ENCODE data around the gene TTC28. TPM values are rescaled to one million over a fixed set of nuclear protein-coding genes. Genes with fewer than 3 reads are reported as not detected.

TTC28 gene
- total and polyA plus RNA-seq, 2 donors (not counting 3 experiments of a cell fraction or from before 2014, with no cell fraction given): 16.5 to 51.1 TPM

DNA sequence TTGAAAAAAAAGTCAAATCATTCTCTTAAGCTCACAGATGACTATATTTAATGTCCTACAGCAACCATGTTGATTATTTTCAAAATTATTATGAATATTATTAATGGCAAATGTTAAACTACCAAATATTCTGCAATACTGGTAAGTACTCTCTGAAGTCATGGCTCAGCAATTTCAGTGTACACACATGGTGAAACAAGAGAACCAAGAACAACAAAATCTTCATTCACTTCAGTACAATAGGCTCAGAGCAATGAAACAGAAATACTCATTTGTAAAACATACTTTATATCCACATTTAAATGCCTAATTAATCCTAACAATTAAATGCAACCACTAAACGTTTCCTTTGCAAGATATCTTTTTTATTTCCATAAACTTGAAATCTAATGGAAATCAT is 347.2 kb downstream of the TTC28 start:
- Histone ChIP-seq H3K79me2 (ENCODE audit: control insufficient read depth, insufficient read depth, low read length) (no peaks in the 10 kb centered on the region), H3K4me2 (ENCODE audit: insufficient read depth, low read length) (no peak overlapping the region), H3K27me3 (ENCODE audit: control insufficient read depth in 2 of 2, insufficient read depth in 2 of 2, low read length in 2 of 2) (no peaks in the 10 kb centered on the region), H3K36me3 (ENCODE audit: control insufficient read depth in 2 of 2, extremely low read depth in 1 of 2, insufficient read depth in 2 of 2, low read length in 2 of 2) (no peaks in the 10 kb centered on the region), H3K9ac (replicated peaks; ENCODE audit: extremely low read depth, insufficient read depth, low read length) (no peak overlapping the region), H3K9me3 (replicated peaks; ENCODE audit: control insufficient read depth, insufficient read depth, low read length) (no peaks in the 10 kb centered on the region), H4K20me1 (replicated peaks; ENCODE audit: control insufficient read depth, extremely low read depth, insufficient read depth, low read length) (peaks cover 4% of the 10 kb centered on the region), H3K4me3 (replicated peaks in 1 of 3; ENCODE audit: insufficient read depth in 1 of 3, low read depth in 1 of 3, low read length in 3 of 3) (no peak overlapping the region), H3K9me1 (replicated peaks; ENCODE audit: control insufficient read depth, extremely low read depth, insufficient read depth, low read length) (no peaks in the 10 kb centered on the region), H3K4me1 (ENCODE audit: control insufficient read depth, extremely low read depth, insufficient read depth, low read length) (no peaks in the 10 kb centered on the region), H3K27ac (ENCODE audit: insufficient read depth, low read depth, low read length) (no peak overlapping the region), H2AFZ (ENCODE audit: low read depth, low read length) (no peak overlapping the region)
- no peak for TF ChIP-seq GATA2 (IDR thresholded peaks at IDR 0.05; ENCODE audit: insufficient read depth, insufficient read length, low read depth, low read length)
- no peak for TF ChIP-seq FOS (IDR thresholded peaks at IDR 0.05; ENCODE audit: borderline replicate concordance, insufficient read depth, low read length)
- no peak for TF ChIP-seq JUN (IDR thresholded peaks at IDR 0.05; ENCODE audit: borderline replicate concordance, insufficient read depth, insufficient read length, low read depth)
- TF ChIP-seq MYC (IDR thresholded peaks at IDR 0.05; ENCODE audit: low read depth, low read length): no peak
- TF ChIP-seq, protein P1, sequence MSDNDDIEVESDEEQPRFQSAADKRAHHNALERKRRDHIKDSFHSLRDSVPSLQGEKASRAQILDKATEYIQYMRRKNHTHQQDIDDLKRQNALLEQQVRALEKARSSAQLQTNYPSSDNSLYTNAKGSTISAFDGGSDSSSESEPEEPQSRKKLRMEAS (IDR thresholded peaks at IDR 0.05; ENCODE audit: insufficient read depth, insufficient read length): no peak
- no peak for TF ChIP-seq POLR2AphosphoS5 (IDR thresholded peaks at IDR 0.05; ENCODE audit: insufficient read depth, low read depth, low read length)
- TF ChIP-seq EZH2 (IDR thresholded peaks at IDR 0.05; ENCODE audit: borderline replicate concordance, low read depth, low read length, severe bottlenecking): no peak
- TF ChIP-seq, protein P2, sequence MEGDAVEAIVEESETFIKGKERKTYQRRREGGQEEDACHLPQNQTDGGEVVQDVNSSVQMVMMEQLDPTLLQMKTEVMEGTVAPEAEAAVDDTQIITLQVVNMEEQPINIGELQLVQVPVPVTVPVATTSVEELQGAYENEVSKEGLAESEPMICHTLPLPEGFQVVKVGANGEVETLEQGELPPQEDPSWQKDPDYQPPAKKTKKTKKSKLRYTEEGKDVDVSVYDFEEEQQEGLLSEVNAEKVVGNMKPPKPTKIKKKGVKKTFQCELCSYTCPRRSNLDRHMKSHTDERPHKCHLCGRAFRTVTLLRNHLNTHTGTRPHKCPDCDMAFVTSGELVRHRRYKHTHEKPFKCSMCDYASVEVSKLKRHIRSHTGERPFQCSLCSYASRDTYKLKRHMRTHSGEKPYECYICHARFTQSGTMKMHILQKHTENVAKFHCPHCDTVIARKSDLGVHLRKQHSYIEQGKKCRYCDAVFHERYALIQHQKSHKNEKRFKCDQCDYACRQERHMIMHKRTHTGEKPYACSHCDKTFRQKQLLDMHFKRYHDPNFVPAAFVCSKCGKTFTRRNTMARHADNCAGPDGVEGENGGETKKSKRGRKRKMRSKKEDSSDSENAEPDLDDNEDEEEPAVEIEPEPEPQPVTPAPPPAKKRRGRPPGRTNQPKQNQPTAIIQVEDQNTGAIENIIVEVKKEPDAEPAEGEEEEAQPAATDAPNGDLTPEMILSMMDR (IDR thresholded peaks at IDR 0.05; ENCODE audit: extremely low read depth in 1 of 2, insufficient read depth in 1 of 2, low read depth in 1 of 2, low read length in 2 of 2): no peak
- no peak for TF ChIP-seq POLR2A (IDR thresholded peaks at IDR 0.05; ENCODE audit: low read depth, low read length)
- no TSS peak for BruUV-seq (replicated peaks)
- POLR2A ChIA-PET: no interaction called here
- CTCF ChIA-PET: interaction anchor here (1.2 to 1.6 kb wide), 5 partner anchors 9 to 312 kb away, joined by 3 to 5 read pairs (median 4); no protein-coding TSS in a partner anchor
- DNase-seq (ENCODE audit: low read depth, low spot score) (no peak), FAIRE-seq (no peak)
- intact Hi-C loops (cut with micrococcal nuclease) (no loop called here), dilution Hi-C loops (cut with MboI; ENCODE audit: extremely low pct_ligation_motif_present, low sequenced_read_pairs) (no loop called here)

All from endothelial cell of umbilical vein (primary cell).